Mesodermal cell (in vitro differentiated cells): ENCODE results near the gene IGSF21.
"Not testable (repeated sequence)": the region's sequence is repeated elsewhere in the genome, so short reads cannot be mapped to it uniquely, and the experiment has no call there.

Source experiments
- H3K27ac ChIP-seq: 2 replicates; pipeline ENCODE4 v1.7.0; 2013; ENCODE audit warnings: mild to moderate bottlenecking, low read depth, low read length, moderate library complexity; ENCODE audit not compliant: severe bottlenecking
- H3K36me3 ChIP-seq: 2 replicates; pipeline ENCODE4 v1.7.1; 2013; ENCODE audit warnings: mild to moderate bottlenecking, low read length, moderate library complexity; ENCODE audit not compliant: control insufficient read depth, insufficient read depth
- H3K4me1 ChIP-seq: one replicate; pipeline ENCODE4 v1.7.1; 2013; ENCODE audit warnings: mild to moderate bottlenecking, low read length; ENCODE audit not compliant: insufficient read depth, control insufficient read depth, poor library complexity, severe bottlenecking
- H3K4me3 ChIP-seq: 2 replicates; pipeline ENCODE4 v1.7.0; 2013; ENCODE audit warnings: low read length, control low read depth, mild to moderate bottlenecking; ENCODE audit not compliant: insufficient read depth, poor library complexity, severe bottlenecking; ENCODE audit errors: extremely low read depth
- H3K9me3 ChIP-seq: 2 replicates; pipeline ENCODE4 v1.7.1; 2013; ENCODE audit warnings: mild to moderate bottlenecking, low read length, moderate library complexity; ENCODE audit not compliant: control insufficient read depth
- WGBS, 2 experiments: methylation state at CpG; one replicate each; pipeline ENCODE4 v1.1.5; 2013; ENCODE audit warnings: missing lambda C conversion rate in 2 of 2; ENCODE audit not compliant: insufficient coverage in 2 of 2; 5-methylcytosine and 5-hydroxymethylcytosine counted together

Gene IGSF21

DNA sequence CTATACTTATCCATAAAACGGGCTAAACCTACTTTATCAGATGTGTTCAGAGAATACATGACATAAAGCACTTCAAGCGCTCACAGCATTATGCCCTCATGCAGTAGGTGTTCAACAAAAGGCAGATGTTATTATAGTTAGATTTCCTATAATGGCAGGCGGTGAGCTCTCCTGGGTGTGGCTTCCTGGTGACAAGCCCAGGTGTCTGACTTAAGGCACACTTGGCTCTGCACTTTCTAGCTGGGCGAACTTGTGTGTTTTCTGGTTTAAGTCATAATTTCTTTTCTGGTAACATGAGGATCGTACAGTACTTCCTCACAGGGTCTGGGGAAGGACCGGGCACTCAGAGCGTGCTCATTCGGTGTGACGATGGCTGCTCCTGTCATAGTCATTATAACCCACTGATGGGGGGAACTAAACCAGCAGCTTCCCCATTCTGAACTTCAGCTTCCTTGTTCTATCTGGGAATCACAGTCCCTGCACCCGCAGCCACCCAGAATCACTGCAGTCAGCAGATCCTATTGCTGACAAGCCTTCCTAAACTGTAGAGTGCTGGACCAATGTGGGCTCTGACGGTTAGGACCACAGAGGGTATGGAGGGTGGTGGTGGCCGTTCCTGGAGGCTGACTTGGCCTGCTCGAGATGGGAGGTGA is 52.8 kb downstream of the IGSF21 start:
- 91 to 93% methylated on average over 11 to 13 of the region's 13 CpGs for WGBS, 2 experiments

DNA sequence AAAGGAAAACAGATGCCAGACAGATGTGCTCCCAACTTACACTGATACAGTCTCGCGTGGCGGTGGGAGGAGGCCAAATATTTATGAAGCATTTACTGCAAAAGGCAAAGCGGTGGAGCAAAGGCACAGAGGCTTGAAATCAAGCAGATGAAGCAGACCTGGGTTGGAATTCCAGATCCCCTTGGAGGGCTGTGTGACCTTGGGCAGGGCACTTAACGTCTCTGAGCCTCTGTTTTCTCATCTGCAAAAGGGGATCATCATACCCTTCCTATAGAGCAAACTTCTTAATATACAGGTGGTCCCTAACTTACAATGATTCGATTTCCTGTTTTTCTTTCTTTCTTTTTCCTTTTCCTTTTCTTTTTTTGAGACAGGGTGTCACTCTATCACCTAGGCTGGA is 54.1 kb downstream of the IGSF21 start:
- WGBS, 2 experiments = 93 to 98% methylated on average over 6 of the region's 6 CpGs
- Histone ChIP-seq H3K27ac (no peak overlapping the region), H3K36me3 (no peaks in the 10 kb centered on the region), H3K4me1 (peaks cover 6% of the 10 kb centered on the region), H3K9me3 (no peaks in the 10 kb centered on the region), H3K4me3 (no peak overlapping the region)

More for the DNA sequence above, 52.8 kb downstream of the IGSF21 start:
- H3K36me3 ChIP-seq = no peaks in the 10 kb centered on the region
- no peak overlapping the region for H3K4me3 ChIP-seq
- H3K4me1 ChIP-seq = peaks cover 4% of the 10 kb centered on the region
- no peak overlapping the region for H3K27ac ChIP-seq
- no peaks in the 10 kb centered on the region for H3K9me3 ChIP-seq

DNA sequence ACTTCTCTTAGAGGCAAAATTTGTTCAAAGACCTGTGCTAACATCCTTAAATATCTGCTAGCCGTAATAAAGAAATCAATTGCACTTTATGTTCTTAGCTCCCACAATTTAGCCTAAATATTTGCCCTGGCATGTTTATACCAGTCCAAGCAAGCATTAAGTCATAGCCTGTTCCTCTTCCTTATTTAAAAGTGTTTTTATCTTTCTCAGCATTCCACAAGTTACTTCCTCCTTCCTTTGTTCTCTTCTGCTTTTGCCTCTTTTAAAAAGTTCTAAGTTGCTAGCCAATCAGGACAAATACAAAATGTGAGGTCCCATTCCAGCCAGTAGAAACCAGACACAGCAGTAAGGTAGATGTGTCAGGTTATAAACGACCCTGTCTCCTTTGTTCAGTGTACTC is 58.0 kb downstream of the IGSF21 start:
- not testable (repeated sequence) for H3K36me3 ChIP-seq, H3K4me3 ChIP-seq, H3K9me3 ChIP-seq, H3K27ac ChIP-seq
- H3K4me1 ChIP-seq = peaks cover 10% of the 10 kb centered on the region
- 79% methylated on average over 2 of the region's 2 CpGs for WGBS, 2 experiments

DNA sequence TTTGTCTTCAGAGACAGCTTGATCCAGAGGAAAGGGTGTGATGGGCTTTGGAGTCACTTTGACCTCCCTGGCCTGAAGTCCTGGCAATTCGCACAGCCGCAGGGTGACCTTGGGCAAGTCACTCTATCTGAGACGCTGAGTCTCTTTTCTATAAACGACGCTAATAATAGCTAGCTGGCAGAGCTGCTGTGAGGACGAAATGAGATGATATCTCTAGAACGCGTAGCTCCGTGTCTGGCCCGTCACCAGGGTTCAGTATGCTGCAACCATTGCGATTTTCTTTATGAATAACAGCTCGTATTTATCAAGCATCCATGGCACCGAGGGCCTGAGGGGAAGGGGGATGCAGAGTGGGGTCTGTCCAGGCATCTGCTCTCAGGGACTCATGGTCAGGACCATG is 58.7 kb downstream of the IGSF21 start:
- no peaks in the 10 kb centered on the region for H3K36me3 ChIP-seq
- WGBS, 2 experiments = 92% methylated on average over 13 of the region's 13 CpGs
- H3K27ac ChIP-seq = no peak overlapping the region

DNA sequence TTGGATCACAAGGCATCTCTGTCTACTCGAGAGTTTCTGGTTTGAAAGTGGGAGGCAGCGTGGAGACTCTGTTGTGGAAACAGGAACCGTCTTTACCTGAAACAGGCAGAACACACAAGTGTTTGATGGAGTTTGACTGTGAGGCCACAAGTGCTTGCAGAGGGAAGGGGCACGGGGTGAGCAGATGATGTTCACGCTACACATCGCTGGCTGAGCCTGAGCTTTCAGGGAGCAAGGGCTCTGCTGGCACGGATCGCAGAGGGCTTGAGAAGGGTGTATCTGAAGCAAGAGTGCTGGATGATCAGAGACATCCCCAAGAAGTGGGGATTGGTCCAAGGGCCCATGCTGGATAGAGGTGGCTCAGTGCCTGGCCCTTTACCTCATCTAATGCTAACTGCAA is 59.3 kb downstream of the IGSF21 start:
- WGBS, 2 experiments = 95% methylated on average over 7 to 8 of the region's 8 CpGs
- no peaks in the 10 kb centered on the region for H3K9me3 ChIP-seq
- H3K27ac ChIP-seq = no peak overlapping the region
- H3K4me3 ChIP-seq = no peak overlapping the region
- H3K4me1 ChIP-seq = peaks cover 10% of the 10 kb centered on the region
- H3K36me3 ChIP-seq = no peaks in the 10 kb centered on the region

More for the DNA sequence above, 58.7 kb downstream of the IGSF21 start:
- H3K4me3 ChIP-seq = no peak overlapping the region
- H3K9me3 ChIP-seq = no peaks in the 10 kb centered on the region
- H3K4me1 ChIP-seq = peaks cover 10% of the 10 kb centered on the region

DNA sequence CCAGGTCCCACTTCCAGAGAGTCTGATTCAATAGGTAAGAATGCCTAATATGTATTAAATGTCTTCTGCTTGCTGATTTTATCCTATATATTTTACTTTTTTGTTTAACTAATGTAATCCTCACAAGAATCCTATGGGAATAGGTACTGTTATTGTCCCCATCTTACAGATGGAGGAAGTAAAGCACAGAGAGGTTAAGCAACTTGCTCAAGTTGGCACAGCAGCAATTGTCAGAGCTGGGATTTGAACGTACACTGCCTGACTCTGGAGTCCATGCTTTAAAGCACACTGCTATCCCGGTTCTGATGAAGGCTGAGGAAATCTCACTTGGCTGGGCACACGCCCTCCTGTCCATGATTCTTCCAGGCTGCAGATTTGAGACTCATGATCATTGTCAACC is 62.8 kb downstream of the IGSF21 start:
- 86 to 92% methylated on average over 3 of the region's 3 CpGs for WGBS, 2 experiments
- Histone ChIP-seq H3K9me3 (no peaks in the 10 kb centered on the region), H3K27ac (no peak overlapping the region), H3K36me3 (no peaks in the 10 kb centered on the region), H3K4me3 (no peak overlapping the region), H3K4me1 (peaks cover 5% of the 10 kb centered on the region)

DNA sequence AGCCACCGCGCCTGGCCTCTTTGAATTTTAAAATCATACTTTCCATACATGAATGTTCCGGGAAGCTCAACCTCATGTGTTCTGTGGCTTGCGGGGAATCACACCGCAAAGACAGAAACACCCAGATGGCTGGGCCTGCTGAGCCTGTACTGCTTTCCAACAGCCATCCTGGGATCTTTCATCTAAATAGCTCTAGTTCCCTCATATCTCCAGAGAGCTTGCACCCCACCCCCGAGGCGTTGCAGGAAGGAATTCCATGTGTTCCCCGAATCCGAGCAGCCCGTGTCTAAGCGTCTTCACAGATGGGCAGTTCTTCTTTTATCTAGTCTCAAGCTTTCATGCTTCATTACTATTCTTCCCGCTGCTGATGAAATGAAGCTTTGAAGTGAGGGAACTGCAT is 66.4 kb downstream of the IGSF21 start:
- Histone ChIP-seq H3K4me1 (peaks cover 10% of the 10 kb centered on the region), H3K4me3 (no peak overlapping the region)
- 86 to 91% methylated on average over 8 to 11 of the region's 12 CpGs for WGBS, 2 experiments

DNA sequence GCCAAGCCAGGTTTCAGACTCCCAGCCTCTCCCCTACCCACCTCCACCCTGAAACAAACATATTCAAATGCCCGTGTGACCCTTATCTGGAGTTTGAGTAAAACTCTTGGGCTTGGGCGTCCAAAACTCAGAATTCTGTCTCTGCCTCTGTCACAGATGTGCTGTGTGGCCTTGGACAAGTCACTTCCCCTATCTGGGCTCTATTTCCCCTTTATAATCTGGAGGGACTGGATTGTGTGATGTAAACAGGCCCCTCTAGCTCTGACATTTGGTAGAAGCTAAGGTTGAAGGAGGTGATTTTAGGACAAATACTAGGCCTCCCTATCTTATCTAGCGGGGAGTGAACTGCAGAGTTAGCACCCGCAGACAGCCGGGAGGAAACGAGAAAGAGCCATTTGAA is 67.5 kb downstream of the IGSF21 start:
- Histone ChIP-seq H3K4me3 (no peak overlapping the region), H3K9me3 (no peaks in the 10 kb centered on the region), H3K27ac (no peak overlapping the region), H3K36me3 (no peaks in the 10 kb centered on the region), H3K4me1 (peaks cover 6% of the 10 kb centered on the region)
- WGBS, 2 experiments = 51 to 80% methylated on average over 5 to 6 of the region's 6 CpGs

More for the DNA sequence above, 66.4 kb downstream of the IGSF21 start:
- no peaks in the 10 kb centered on the region for H3K9me3 ChIP-seq
- no peak overlapping the region for H3K27ac ChIP-seq
- H3K36me3 ChIP-seq = no peaks in the 10 kb centered on the region

DNA sequence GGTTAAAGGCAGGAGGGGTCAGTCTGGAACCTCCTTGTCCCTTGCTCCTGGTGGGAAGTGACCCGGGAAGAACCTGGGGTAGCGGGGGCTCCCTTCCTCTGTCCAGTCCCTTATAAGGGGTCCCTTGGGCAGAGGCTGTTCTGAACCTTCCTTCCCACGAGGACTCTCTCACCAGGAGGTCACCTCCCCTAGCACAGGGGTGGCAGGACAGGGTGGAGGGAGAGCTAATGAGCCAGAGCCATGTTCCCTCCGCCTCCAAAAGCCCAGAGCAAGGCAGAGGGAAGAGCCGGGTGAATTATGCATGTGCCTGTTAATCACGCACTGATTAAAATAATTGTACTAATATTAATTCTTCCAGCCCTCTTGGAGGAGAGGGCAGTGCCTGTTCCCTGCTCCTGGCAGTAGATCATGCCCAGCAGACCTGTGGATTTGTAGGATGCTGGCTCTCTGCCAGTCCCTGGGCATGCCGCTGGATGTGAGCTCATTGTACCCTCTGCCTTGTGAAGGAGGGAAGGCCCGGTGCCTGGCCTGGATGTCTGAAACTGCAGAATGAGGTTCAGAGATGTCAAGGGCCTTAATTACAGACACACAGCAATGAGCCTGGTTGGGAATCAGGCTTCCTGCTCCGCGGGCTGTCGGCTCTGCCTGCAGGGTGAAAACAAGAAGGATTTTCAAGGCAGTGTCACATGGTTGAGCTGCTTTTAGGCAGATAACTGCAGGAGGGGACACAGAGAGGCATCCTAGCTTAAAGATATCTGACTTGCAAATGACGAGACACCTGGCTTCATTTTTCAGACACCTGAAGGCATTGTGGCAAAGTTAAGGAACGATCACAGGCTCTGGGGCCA is 68.2 kb downstream of the IGSF21 start:
- H3K27ac ChIP-seq = no peak overlapping the region
- no peak overlapping the region for H3K4me3 ChIP-seq
- no peaks in the 10 kb centered on the region for H3K9me3 ChIP-seq
- no peaks in the 10 kb centered on the region for H3K36me3 ChIP-seq
- 46 to 60% methylated on average over 5 to 7 of the region's 13 CpGs for WGBS, 2 experiments
- peaks cover 6% of the 10 kb centered on the region for H3K4me1 ChIP-seq

DNA sequence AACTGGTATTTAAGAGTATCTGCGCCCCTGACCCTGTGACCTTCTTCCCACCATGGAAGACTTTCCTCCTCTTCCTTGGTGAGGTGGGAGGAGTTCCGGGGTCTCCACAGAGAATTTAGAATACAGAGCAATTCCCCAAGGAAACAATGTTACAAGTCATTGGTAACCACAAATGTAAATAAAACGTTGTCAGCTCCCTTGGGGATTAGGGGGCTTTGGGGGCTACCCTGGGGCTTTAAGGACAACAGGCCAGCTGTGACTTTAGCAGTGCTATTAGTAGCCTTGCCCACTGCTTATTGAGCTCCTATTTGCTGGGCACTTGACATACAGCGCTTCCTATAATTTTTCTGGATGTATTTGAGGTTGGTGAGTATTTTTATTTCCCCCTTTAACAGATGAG is 69.0 kb downstream of the IGSF21 start:
- Histone ChIP-seq H3K9me3 (no peaks in the 10 kb centered on the region), H3K4me1 (peaks cover 6% of the 10 kb centered on the region), H3K4me3 (no peak overlapping the region), H3K27ac (no peak overlapping the region), H3K36me3 (no peaks in the 10 kb centered on the region)
- WGBS, 2 experiments = 29% methylated on average over 1 of the region's 4 CpGs; no CpG with 5 or more reads in 1 of the 2 experiments

DNA sequence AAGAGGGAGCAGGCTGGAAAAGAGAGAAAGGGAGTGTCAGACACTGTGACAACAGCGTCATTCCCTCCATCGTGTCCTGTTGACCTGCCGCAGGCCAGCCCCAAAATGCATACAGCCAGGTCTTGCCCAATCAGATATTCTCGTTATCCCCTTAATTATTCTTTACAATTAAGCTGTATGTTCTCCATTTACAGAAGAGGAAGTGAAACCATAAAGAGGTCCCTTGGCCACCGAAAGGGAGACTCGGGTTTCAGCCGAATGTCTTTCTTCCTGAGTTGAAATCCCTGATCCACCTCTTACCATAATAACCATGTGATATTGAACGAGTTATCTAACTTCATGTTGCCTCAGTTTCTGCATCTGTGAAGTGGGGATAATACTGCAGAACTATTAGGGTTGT is 70.5 kb downstream of the IGSF21 start:
- Histone ChIP-seq H3K27ac (no peak overlapping the region), H3K9me3 (no peaks in the 10 kb centered on the region), H3K4me3 (no peak overlapping the region), H3K4me1 (peaks cover 13% of the 10 kb centered on the region), H3K36me3 (no peaks in the 10 kb centered on the region)
- 73% methylated on average over 2 to 4 of the region's 8 CpGs for WGBS, 2 experiments
